MM.1S (cell line): ENCODE data around the gene KIFBP.

Experiments used
- CTCF ChIP-seq: fragments of 300-600 bp; sonication (generic); IDR thresholded peaks from 2 replicates; pipeline ENCODE4 v1.5.1; 2016; ENCODE audit warnings: antibody characterized with exemption, low read length, mixed read lengths
- EZH2 ChIP-seq: fragments of 300-600 bp; sonication (generic); optimal IDR thresholded peaks from 2 replicates; pipeline ENCODE3; 2017; ENCODE audit warnings: low read depth, mild to moderate bottlenecking, antibody characterized with exemption, low read length, mixed read lengths
- EZH2phosphoT487 ChIP-seq: fragments of 300-600 bp; sonication (generic); IDR thresholded peaks from 2 replicates; pipeline ENCODE4 v1.6.1; 2018; ENCODE audit warnings: antibody characterized with exemption, low read length

GRCh38 chr10:69055241-69055640, 66.6 kb downstream of the KIFBP start:
- no peak for TF ChIP-seq CTCF
- no peak for TF ChIP-seq EZH2phosphoT487
- no peak for TF ChIP-seq EZH2
